OCI-LY3 (cell line): Measurements from ENCODE around the gene FKBP10.

Experiments
- EZH2phosphoT487 ChIP-seq: fragments of 200-600 bp; shearing (Covaris generic); IDR thresholded peaks from 2 replicates; pipeline ENCODE4 v1.6.1; 2018; ENCODE audit warnings: antibody characterized with exemption, mixed run types, low read depth
- TF ChIP-seq, protein P1 (sequence below): fragments of 200-600, 300-600 bp; sonication (generic); IDR thresholded peaks from 2 replicates; pipeline ENCODE4 v1.5.1; 2014; ENCODE audit warnings: antibody characterized with exemption, low read length, low read depth

DNA sequence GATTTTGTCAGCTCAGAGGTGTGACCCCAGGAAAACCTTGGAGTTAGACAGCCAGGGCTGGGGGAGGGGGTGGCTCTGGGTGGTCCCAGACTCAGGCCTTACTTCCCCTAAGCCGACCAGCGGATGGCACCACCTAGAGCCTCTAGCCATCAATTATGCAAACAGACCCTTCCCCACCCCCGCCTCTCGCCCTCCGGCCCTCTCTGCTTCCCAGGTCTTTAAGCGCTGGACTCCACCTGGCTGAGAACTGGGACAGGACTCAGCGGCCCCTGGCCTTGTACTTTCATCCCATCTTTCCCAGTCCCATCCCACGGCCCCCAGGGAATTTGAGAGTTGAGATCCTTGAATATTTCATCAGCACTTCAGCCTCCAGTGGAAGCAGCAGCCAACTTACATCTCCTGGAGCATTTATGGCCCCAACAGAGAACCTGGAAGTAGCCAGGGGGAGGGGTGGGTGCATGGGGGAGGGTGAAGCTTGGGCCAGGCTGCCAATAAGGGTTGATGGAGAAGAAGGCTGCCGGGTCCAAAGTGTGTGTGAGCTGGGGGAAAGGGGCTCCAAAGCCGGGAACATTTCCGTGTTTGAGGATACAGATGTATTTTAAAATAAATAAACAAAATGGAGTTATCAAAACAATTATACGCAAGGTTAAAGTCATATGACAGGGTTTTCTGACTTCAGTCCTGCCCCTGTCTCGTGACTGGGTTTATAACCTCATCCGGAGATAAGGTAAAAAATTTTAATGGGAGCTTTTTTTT lies 18.8 kb upstream of the FKBP10 start:
- TF ChIP-seq, protein P1, sequence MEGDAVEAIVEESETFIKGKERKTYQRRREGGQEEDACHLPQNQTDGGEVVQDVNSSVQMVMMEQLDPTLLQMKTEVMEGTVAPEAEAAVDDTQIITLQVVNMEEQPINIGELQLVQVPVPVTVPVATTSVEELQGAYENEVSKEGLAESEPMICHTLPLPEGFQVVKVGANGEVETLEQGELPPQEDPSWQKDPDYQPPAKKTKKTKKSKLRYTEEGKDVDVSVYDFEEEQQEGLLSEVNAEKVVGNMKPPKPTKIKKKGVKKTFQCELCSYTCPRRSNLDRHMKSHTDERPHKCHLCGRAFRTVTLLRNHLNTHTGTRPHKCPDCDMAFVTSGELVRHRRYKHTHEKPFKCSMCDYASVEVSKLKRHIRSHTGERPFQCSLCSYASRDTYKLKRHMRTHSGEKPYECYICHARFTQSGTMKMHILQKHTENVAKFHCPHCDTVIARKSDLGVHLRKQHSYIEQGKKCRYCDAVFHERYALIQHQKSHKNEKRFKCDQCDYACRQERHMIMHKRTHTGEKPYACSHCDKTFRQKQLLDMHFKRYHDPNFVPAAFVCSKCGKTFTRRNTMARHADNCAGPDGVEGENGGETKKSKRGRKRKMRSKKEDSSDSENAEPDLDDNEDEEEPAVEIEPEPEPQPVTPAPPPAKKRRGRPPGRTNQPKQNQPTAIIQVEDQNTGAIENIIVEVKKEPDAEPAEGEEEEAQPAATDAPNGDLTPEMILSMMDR, result no peak
- TF ChIP-seq EZH2phosphoT487, result no peak
